WTC11 (cell line): ENCODE results near the gene TCF3. TPM values are rescaled to one million over a fixed set of nuclear protein-coding genes. Genes with fewer than 3 reads are reported as not detected.

Experiments used
- ATAC-seq: fragments of 200-7000 bp; cut with Tn5 transposase; 2 replicates; pipeline ENCODE4 v1.10.0; 2021; ENCODE audit warnings: mild to moderate bottlenecking, moderate library complexity
- CTCF ChIA-PET: fragments of 300-600 bp; sonication (Branson Sonifier 250); formaldehyde crosslinking; loops from one replicate; lab custom pipeline; 2021; ENCODE audit warnings: antibody characterized with exemption; lab: Charles Lee
- POLR2A ChIA-PET: fragments of 350-600 bp; sonication (Branson Sonifier 250); formaldehyde crosslinking; loops from one replicate; lab custom pipeline; 2021; ENCODE audit warnings: antibody characterized with exemption; lab: Charles Lee
- DNase-seq: peaks from one replicate; pipeline ENCODE4 v3.0.0; 2021; ENCODE audit warnings: low spot score
- H3K27ac Mint-ChIP-seq: 2 replicates; pipeline ENCODE4 v1.8.0; 2021; ENCODE audit warnings: mixed read lengths
- H3K27me3 Mint-ChIP-seq: 2 replicates; pipeline ENCODE4 v1.8.0; 2021; ENCODE audit warnings: low read depth, mild to moderate bottlenecking, moderate library complexity, mixed read lengths
- H3K36me3 Mint-ChIP-seq: 2 replicates; pipeline ENCODE4 v1.8.0; 2021; ENCODE audit warnings: mixed read lengths
- H3K4me1 Mint-ChIP-seq: 2 replicates; pipeline ENCODE4 v1.8.0; 2022; ENCODE audit warnings: mixed read lengths
- H3K4me3 Mint-ChIP-seq: 2 replicates; pipeline ENCODE4 v1.8.0; 2021; ENCODE audit warnings: mild to moderate bottlenecking, moderate library complexity, mixed read lengths
- H3K9me3 Mint-ChIP-seq: 2 replicates; pipeline ENCODE4 v1.8.0; 2021; ENCODE audit warnings: mixed read lengths
- ATF3 ChIP-seq: sonication (generic); formaldehyde crosslinking; conservative IDR thresholded peaks from 2 replicates; pipeline ENCODE4 v1.8.1; 2022; ENCODE audit warnings: mild to moderate bottlenecking, missing genetic modification reagents
- E2F5 ChIP-seq: sonication (generic); formaldehyde crosslinking; IDR thresholded peaks from 2 replicates; pipeline ENCODE4 v1.8.1; 2022; ENCODE audit warnings: mild to moderate bottlenecking, moderate library complexity, missing genetic modification reagents
- FOXP1 ChIP-seq: sonication (generic); formaldehyde crosslinking; IDR thresholded peaks from 2 replicates; pipeline ENCODE4 v1.8.0; 2022; ENCODE audit warnings: missing genetic modification reagents, mild to moderate bottlenecking, moderate library complexity, borderline replicate concordance
- FOXP4 ChIP-seq: sonication (generic); formaldehyde crosslinking; IDR thresholded peaks from 2 replicates; pipeline ENCODE4 v1.8.0; 2022; ENCODE audit warnings: mild to moderate bottlenecking, missing genetic modification reagents
- IRF1 ChIP-seq: sonication (generic); formaldehyde crosslinking; IDR thresholded peaks from 2 replicates; pipeline ENCODE4 v1.8.0; 2023; ENCODE audit warnings: missing genetic modification reagents
- IRF2 ChIP-seq: sonication (generic); formaldehyde crosslinking; IDR thresholded peaks from 2 replicates; pipeline ENCODE4 v1.8.0; 2022; ENCODE audit warnings: low read depth, missing genetic modification reagents, borderline replicate concordance
- JAZF1 ChIP-seq: fragments of 250-450 bp; sonication (Bioruptor Pico); IDR thresholded peaks from 2 replicates; pipeline ENCODE4 v1.9.0; 2021; ENCODE audit warnings: moderate library complexity, mild to moderate bottlenecking, inconsistent platforms
- MLX ChIP-seq: sonication (generic); formaldehyde crosslinking; IDR thresholded peaks from 2 replicates; pipeline ENCODE4 v1.8.1; 2023; ENCODE audit warnings: mild to moderate bottlenecking, missing genetic modification reagents, moderate library complexity
- NR1H2 ChIP-seq: sonication (generic); formaldehyde crosslinking; IDR thresholded peaks from 2 replicates; pipeline ENCODE4 v1.9.0; 2021; ENCODE audit warnings: mild to moderate bottlenecking, moderate library complexity, missing genetic modification reagents
- RELA ChIP-seq: sonication (generic); formaldehyde crosslinking; IDR thresholded peaks from 2 replicates; pipeline ENCODE4 v1.8.1; 2022; ENCODE audit warnings: missing genetic modification reagents, mild to moderate bottlenecking, borderline replicate concordance
- STAT6 ChIP-seq: sonication (generic); formaldehyde crosslinking; conservative IDR thresholded peaks from 2 replicates; pipeline ENCODE4 v1.8.1; 2023; ENCODE audit warnings: mild to moderate bottlenecking, low read depth, missing genetic modification reagents, moderate library complexity
- TEAD4 ChIP-seq: sonication (generic); formaldehyde crosslinking; IDR thresholded peaks from 2 replicates; pipeline ENCODE4 v1.8.0; 2022; ENCODE audit warnings: mild to moderate bottlenecking, missing genetic modification reagents
- TP53 ChIP-seq: sonication (generic); formaldehyde crosslinking; IDR thresholded peaks from 2 replicates; pipeline ENCODE4 v1.8.1; 2023; ENCODE audit warnings: mild to moderate bottlenecking, missing genetic modification reagents
- ZNF138 ChIP-seq: sonication (generic); formaldehyde crosslinking; conservative IDR thresholded peaks from 2 replicates; pipeline ENCODE4 v1.8.1; 2022; ENCODE audit warnings: mild to moderate bottlenecking, moderate library complexity, missing genetic modification reagents
- ZNF219 ChIP-seq: sonication (generic); formaldehyde crosslinking; IDR thresholded peaks from 2 replicates; pipeline ENCODE4 v1.8.0; 2023; ENCODE audit warnings: missing genetic modification reagents, mild to moderate bottlenecking, borderline replicate concordance
- ZNF317 ChIP-seq: sonication (generic); formaldehyde crosslinking; IDR thresholded peaks from 2 replicates; pipeline ENCODE4 v1.8.1; 2023; ENCODE audit warnings: low read depth, mild to moderate bottlenecking, moderate library complexity, missing genetic modification reagents, borderline replicate concordance
- ZNF396 ChIP-seq: fragments of 250-450 bp; sonication (Bioruptor Pico); IDR thresholded peaks from 2 replicates; pipeline ENCODE4 v1.8.0; 2021; ENCODE audit warnings: mild to moderate bottlenecking, moderate library complexity, borderline replicate concordance
- ZNF512 ChIP-seq: sonication (generic); formaldehyde crosslinking; IDR thresholded peaks from 2 replicates; pipeline ENCODE4 v1.8.1; 2022; ENCODE audit warnings: missing genetic modification reagents, borderline replicate concordance
- ZSCAN18 ChIP-seq: fragments of 250-450 bp; sonication (Bioruptor Pico); IDR thresholded peaks from 2 replicates; pipeline ENCODE4 v2.1.2; 2022; ENCODE audit warnings: mild to moderate bottlenecking, moderate library complexity
- total RNA-seq: library from RNA; stranded (reverse); gene quantifications from 3 replicates; pipeline ENCODE4 v1.2.3, GENCODE V29; 2021

TCF3 gene
- total RNA-seq, 1 experiment from 2014 or later = 324 TPM

GRCh38 chr19:1574354-1575136, 77.9 kb downstream of the TCF3 start (continued):
- TF ChIP-seq FOXP1 (CRISPR knock-in tag) (no peak), IRF1 (CRISPR knock-in tag) (no peak), RELA (CRISPR knock-in tag) (no peak), ZNF317 (CRISPR knock-in tag) (no peak), MLX (CRISPR knock-in tag) (no peak), IRF2 (no peak)

GRCh38 chr19:1572795-1573194, 79.6 kb downstream of the TCF3 start:
- ATAC-seq (no peak), DNase-seq (no peak)
- no peak overlapping the region for H3K27ac Mint-ChIP-seq
- 0 out of 2 replicates have a peak, but pooled peaks cover 3% of the 10 kb centered on the region for H3K9me3 Mint-ChIP-seq
- peaks cover 38% of the 10 kb centered on the region for H3K27me3 Mint-ChIP-seq
- ChIA-PET CTCF (interaction anchor here (0.8 to 1.9 kb wide), 4 partner anchors 18 to 254 kb away, joined by 3 to 8 read pairs (median 4); no protein-coding TSS in a partner anchor), POLR2A (no interaction called here)
- TF ChIP-seq ZNF396 (CRISPR knock-in tag) (no peak), ZNF219 (CRISPR knock-in tag) (no peak), ZNF512 (CRISPR knock-in tag) (no peak), TEAD4 (CRISPR knock-in tag) (no peak), ZSCAN18 (CRISPR knock-in tag) (no peak), ATF3 (CRISPR knock-in tag) (no peak), ZNF138 (no peak), JAZF1 (CRISPR knock-in tag) (no peak), TP53 (no peak), STAT6 (no peak), NR1H2 (CRISPR knock-in tag) (no peak), FOXP4 (CRISPR knock-in tag) (no peak), E2F5 (no peak)
- no peak overlapping the region for H3K4me3 Mint-ChIP-seq
- peaks cover 6% of the 10 kb centered on the region for H3K4me1 Mint-ChIP-seq
- no peaks in the 10 kb centered on the region for H3K36me3 Mint-ChIP-seq
